HepG2 (cell line): Measurements from ENCODE around the gene GNMT. TPM values are rescaled to one million over a fixed set of nuclear protein-coding genes. Genes with fewer than 3 reads are reported as not detected.
A peak's percentile ranks its signal among the peaks of the same experiment; 100 is the strongest.

Experiments
- CBFB ChIP-seq: sonication (generic); formaldehyde crosslinking; IDR thresholded peaks from 2 replicates; pipeline ENCODE4 v1.4.0; 2020; ENCODE audit warnings: missing genetic modification reagents
- HNRNPLL ChIP-seq: fragments of 200-400 bp; formaldehyde crosslinking; IDR thresholded peaks from 2 replicates; pipeline ENCODE4 v1.6.1; 2017; ENCODE audit warnings: mild to moderate bottlenecking, low read depth, low read length; ENCODE audit not compliant: poor library complexity, severe bottlenecking
- MAFK ChIP-seq, 2 experiments: IDR thresholded peaks in 1 of 2; conservative IDR thresholded peaks in 1 of 2; 2 replicates each; pipeline ENCODE4 v1.6.1; 2011; ENCODE audit warnings: improper control_type of control experiment in 2 of 2, low read length in 2 of 2
- NFIC ChIP-seq: IDR thresholded peaks from 2 replicates; pipeline ENCODE4 v1.6.1; 2012; ENCODE audit warnings: mild to moderate bottlenecking, low read length, inconsistent platforms
- RAD51 ChIP-seq: fragments of 450-650 bp; IDR thresholded peaks from 2 replicates; pipeline ENCODE4 v1.6.1; 2016; ENCODE audit warnings: borderline replicate concordance
- RXRB ChIP-seq: IDR thresholded peaks from 2 replicates; pipeline ENCODE4 v1.6.1; 2016; ENCODE audit warnings: borderline replicate concordance, missing genetic modification reagents, missing compliant biosample characterization
- SOX5 ChIP-seq: IDR thresholded peaks from 2 replicates; pipeline ENCODE4 v1.6.1; 2016; ENCODE audit warnings: borderline replicate concordance
- THYN1 ChIP-seq: sonication (generic); formaldehyde crosslinking; IDR thresholded peaks from 2 replicates; pipeline ENCODE4 v1.8.1; 2023; ENCODE audit warnings: low read depth, mild to moderate bottlenecking, moderate library complexity, missing genetic modification reagents, borderline replicate concordance
- TRIM24 ChIP-seq: sonication (generic); formaldehyde crosslinking; IDR thresholded peaks from 2 replicates; pipeline ENCODE4 v1.8.0; 2022; ENCODE audit warnings: mild to moderate bottlenecking, missing genetic modification reagents
- ZC3H13 ChIP-seq: sonication (generic); formaldehyde crosslinking; IDR thresholded peaks from 2 replicates; pipeline ENCODE4 v1.8.1; 2023; ENCODE audit warnings: mild to moderate bottlenecking, missing genetic modification reagents, moderate library complexity
- ZFP82 ChIP-seq: sonication (generic); formaldehyde crosslinking; IDR thresholded peaks from 2 replicates; pipeline ENCODE4 v1.5.1; 2020; ENCODE audit warnings: mild to moderate bottlenecking, missing genetic modification reagents, borderline replicate concordance
- ZKSCAN1 ChIP-seq: fragments of 150-350 bp; IDR thresholded peaks from 2 replicates; pipeline ENCODE4 v1.6.1; 2014; ENCODE audit warnings: low read length
- ZNF34 ChIP-seq: sonication (generic); formaldehyde crosslinking; IDR thresholded peaks from 2 replicates; pipeline ENCODE4 v1.4.0; 2020; ENCODE audit warnings: mild to moderate bottlenecking, missing genetic modification reagents, borderline replicate concordance
- polyA plus RNA-seq, 8 experiments: library from polyadenylated mRNA; depleted of rRNA in 3 of 8; stranded (reverse) in 7 of 8; unstranded in 1 of 8; fragments of >200 nt; fragmentation: Illumina TruSeq in 4 of 8; extraction: Trizol in 4 of 8; gene quantifications; 2 replicates each; pipeline versions ENCODE4 v1.2.1 to v1.2.3, GENCODE V29; 2011 to 2016; ENCODE audit warnings: low read depth in 4 of 8, missing spikeins in 1 of 8, mixed read lengths in 1 of 8; ENCODE audit not compliant: insufficient read depth in 1 of 8
- total RNA-seq, 5 experiments: library from RNA; depleted of rRNA; stranded (reverse); fragments of >200 nt; fragmentation: Illumina TruSeq; extraction: Trizol; gene quantifications; 2 replicates each; pipeline ENCODE4 v1.2.3, GENCODE V29; 2016; ENCODE audit warnings: low read depth in 1 of 5
- TF ChIP-seq, protein P1 (sequence below): sonication (generic); formaldehyde crosslinking; IDR thresholded peaks from 2 replicates; pipeline ENCODE4 v1.5.1; 2020; ENCODE audit warnings: mild to moderate bottlenecking, missing genetic modification reagents, moderate library complexity
- TF ChIP-seq, protein P2 (sequence below): sonication (generic); formaldehyde crosslinking; IDR thresholded peaks from 2 replicates; pipeline ENCODE4 v1.5.0; 2020; ENCODE audit warnings: missing genetic modification reagents
- TF ChIP-seq, protein P3 (sequence below): sonication (generic); formaldehyde crosslinking; conservative IDR thresholded peaks from 2 replicates; pipeline ENCODE4 v1.8.0; 2022; ENCODE audit warnings: missing genetic modification reagents
- TF ChIP-seq, protein P4 (sequence below): sonication (generic); formaldehyde crosslinking; IDR thresholded peaks from 2 replicates; pipeline ENCODE4 v1.4.0; 2020; ENCODE audit warnings: mild to moderate bottlenecking, missing genetic modification reagents
- TF ChIP-seq, protein P5 (sequence below): sonication (generic); formaldehyde crosslinking; IDR thresholded peaks from 2 replicates; pipeline ENCODE4 v1.9.0; 2021; ENCODE audit warnings: missing genetic modification reagents, mild to moderate bottlenecking, borderline replicate concordance
- TF ChIP-seq, protein P6 (sequence below): sonication (generic); formaldehyde crosslinking; IDR thresholded peaks from 2 replicates; pipeline ENCODE4; 2020; ENCODE audit warnings: missing genetic modification reagents, mild to moderate bottlenecking, borderline replicate concordance

GNMT gene
- total and polyA plus RNA-seq, 2 of the 13 experiments (the other 11 are each of a cell fraction or from before 2014, with no cell fraction given): 2.8 to 7.0 TPM

DNA sequence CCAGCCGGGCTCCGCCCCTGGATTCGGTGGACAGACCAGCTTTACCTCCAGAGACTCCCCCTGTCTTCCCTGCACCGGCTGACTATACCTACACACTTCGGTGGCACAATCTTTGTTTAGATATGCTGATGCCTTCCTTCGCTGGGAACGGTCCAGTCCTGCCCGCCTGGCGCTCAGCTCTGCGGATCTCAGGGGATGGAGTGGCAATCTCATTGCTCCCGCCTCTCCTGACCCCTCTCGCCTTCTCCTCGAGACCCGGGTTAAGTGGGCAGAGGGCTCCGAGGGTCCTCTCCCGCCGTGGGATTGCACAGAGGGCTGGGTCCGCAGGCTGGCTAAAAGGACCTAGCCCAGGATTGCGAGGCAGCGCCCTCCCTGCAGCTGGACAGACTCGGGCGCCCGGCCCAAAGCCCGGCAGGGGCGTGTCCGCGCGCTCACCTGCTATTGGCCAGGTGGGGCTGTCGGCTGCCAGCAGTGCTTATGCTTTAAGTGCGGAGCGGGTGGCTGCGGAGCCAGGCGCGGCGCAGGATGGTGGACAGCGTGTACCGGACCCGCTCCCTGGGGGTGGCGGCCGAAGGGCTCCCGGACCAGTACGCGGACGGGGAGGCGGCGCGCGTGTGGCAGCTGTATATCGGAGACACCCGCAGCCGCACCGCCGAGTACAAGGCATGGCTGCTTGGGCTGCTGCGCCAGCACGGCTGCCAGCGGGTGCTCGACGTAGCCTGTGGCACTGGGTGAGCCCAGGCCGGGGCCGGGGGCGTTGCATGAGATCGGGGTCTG lies at the start of gene GNMT (continued):
- TF ChIP-seq, protein P1, sequence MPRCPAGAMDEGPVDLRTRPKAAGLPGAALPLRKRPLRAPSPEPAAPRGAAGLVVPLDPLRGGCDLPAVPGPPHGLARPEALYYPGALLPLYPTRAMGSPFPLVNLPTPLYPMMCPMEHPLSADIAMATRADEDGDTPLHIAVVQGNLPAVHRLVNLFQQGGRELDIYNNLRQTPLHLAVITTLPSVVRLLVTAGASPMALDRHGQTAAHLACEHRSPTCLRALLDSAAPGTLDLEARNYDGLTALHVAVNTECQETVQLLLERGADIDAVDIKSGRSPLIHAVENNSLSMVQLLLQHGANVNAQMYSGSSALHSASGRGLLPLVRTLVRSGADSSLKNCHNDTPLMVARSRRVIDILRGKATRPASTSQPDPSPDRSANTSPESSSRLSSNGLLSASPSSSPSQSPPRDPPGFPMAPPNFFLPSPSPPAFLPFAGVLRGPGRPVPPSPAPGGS (CRISPR knock-in tag): peak; percentile 74; the same call in 1 of the 2 replicates
- TF ChIP-seq SOX5 (CRISPR knock-in tag): no peak
- TF ChIP-seq, protein P2, sequence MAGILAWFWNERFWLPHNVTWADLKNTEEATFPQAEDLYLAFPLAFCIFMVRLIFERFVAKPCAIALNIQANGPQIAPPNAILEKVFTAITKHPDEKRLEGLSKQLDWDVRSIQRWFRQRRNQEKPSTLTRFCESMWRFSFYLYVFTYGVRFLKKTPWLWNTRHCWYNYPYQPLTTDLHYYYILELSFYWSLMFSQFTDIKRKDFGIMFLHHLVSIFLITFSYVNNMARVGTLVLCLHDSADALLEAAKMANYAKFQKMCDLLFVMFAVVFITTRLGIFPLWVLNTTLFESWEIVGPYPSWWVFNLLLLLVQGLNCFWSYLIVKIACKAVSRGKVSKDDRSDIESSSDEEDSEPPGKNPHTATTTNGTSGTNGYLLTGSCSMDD (CRISPR knock-in tag): peak; percentile 13; the same call in 1 of the 2 replicates
- TF ChIP-seq, protein P3, sequence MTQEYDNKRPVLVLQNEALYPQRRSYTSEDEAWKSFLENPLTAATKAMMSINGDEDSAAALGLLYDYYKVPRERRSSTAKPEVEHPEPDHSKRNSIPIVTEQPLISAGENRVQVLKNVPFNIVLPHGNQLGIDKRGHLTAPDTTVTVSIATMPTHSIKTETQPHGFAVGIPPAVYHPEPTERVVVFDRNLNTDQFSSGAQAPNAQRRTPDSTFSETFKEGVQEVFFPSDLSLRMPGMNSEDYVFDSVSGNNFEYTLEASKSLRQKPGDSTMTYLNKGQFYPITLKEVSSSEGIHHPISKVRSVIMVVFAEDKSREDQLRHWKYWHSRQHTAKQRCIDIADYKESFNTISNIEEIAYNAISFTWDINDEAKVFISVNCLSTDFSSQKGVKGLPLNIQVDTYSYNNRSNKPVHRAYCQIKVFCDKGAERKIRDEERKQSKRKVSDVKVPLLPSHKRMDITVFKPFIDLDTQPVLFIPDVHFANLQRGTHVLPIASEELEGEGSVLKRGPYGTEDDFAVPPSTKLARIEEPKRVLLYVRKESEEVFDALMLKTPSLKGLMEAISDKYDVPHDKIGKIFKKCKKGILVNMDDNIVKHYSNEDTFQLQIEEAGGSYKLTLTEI (CRISPR knock-in tag): no peak
- TF ChIP-seq ZNF34 (CRISPR knock-in tag): peak; percentile 27; the same call in 1 of the 2 replicates
- no peak; the same call in 1 of the 2 replicates for TF ChIP-seq THYN1 (CRISPR knock-in tag)
- no peak for TF ChIP-seq TRIM24 (CRISPR knock-in tag)
- TF ChIP-seq RXRB (CRISPR knock-in tag): peak; percentile 24
- peak; percentile 76 for TF ChIP-seq ZC3H13 (CRISPR knock-in tag)
- TF ChIP-seq RAD51: no peak
- TF ChIP-seq, protein P4, sequence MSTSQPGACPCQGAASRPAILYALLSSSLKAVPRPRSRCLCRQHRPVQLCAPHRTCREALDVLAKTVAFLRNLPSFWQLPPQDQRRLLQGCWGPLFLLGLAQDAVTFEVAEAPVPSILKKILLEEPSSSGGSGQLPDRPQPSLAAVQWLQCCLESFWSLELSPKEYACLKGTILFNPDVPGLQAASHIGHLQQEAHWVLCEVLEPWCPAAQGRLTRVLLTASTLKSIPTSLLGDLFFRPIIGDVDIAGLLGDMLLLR: no peak
- TF ChIP-seq, protein P5, sequence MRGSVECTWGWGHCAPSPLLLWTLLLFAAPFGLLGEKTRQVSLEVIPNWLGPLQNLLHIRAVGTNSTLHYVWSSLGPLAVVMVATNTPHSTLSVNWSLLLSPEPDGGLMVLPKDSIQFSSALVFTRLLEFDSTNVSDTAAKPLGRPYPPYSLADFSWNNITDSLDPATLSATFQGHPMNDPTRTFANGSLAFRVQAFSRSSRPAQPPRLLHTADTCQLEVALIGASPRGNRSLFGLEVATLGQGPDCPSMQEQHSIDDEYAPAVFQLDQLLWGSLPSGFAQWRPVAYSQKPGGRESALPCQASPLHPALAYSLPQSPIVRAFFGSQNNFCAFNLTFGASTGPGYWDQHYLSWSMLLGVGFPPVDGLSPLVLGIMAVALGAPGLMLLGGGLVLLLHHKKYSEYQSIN (CRISPR knock-in tag): no peak
- TF ChIP-seq MAFK (conservative IDR thresholded peaks at IDR 0.05 in 1 of 2, IDR thresholded peaks at IDR 0.05 in 1 of 2; ENCODE audit: low read length in 2 of 2): no peak
- TF ChIP-seq, protein P6, sequence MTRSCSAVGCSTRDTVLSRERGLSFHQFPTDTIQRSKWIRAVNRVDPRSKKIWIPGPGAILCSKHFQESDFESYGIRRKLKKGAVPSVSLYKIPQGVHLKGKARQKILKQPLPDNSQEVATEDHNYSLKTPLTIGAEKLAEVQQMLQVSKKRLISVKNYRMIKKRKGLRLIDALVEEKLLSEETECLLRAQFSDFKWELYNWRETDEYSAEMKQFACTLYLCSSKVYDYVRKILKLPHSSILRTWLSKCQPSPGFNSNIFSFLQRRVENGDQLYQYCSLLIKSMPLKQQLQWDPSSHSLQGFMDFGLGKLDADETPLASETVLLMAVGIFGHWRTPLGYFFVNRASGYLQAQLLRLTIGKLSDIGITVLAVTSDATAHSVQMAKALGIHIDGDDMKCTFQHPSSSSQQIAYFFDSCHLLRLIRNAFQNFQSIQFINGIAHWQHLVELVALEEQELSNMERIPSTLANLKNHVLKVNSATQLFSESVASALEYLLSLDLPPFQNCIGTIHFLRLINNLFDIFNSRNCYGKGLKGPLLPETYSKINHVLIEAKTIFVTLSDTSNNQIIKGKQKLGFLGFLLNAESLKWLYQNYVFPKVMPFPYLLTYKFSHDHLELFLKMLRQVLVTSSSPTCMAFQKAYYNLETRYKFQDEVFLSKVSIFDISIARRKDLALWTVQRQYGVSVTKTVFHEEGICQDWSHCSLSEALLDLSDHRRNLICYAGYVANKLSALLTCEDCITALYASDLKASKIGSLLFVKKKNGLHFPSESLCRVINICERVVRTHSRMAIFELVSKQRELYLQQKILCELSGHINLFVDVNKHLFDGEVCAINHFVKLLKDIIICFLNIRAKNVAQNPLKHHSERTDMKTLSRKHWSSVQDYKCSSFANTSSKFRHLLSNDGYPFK (CRISPR knock-in tag): peak; percentile 85; the same call in 1 of the 2 replicates
- TF ChIP-seq CBFB: no peak
- TF ChIP-seq HNRNPLL: peak; percentile 84
- TF ChIP-seq NFIC: no peak
- TF ChIP-seq ZFP82 (CRISPR knock-in tag): no peak
- TF ChIP-seq ZKSCAN1: no peak
